HepG2 (cell line): ENCODE results near the gene TSC22D2. TPM values are rescaled to one million over a fixed set of nuclear protein-coding genes. Genes with fewer than 3 reads are reported as not detected.

Source experiments
- GATAD2A ChIP-seq: IDR thresholded peaks from 2 replicates; pipeline ENCODE4 v1.6.1; 2016
- HNRNPLL ChIP-seq: fragments of 200-400 bp; formaldehyde crosslinking; IDR thresholded peaks from 2 replicates; pipeline ENCODE4 v1.6.1; 2017; ENCODE audit warnings: mild to moderate bottlenecking, low read depth, low read length; ENCODE audit not compliant: poor library complexity, severe bottlenecking
- HOXA3 ChIP-seq: sonication (generic); formaldehyde crosslinking; IDR thresholded peaks from 2 replicates; pipeline ENCODE4 v1.5.0; 2020; ENCODE audit warnings: missing genetic modification reagents
- POLR2G ChIP-seq: fragments of 200-400 bp; formaldehyde crosslinking; IDR thresholded peaks from 2 replicates; pipeline ENCODE4 v1.6.1; 2018; ENCODE audit warnings: mild to moderate bottlenecking, low read depth, low read length, moderate library complexity
- SOX5 ChIP-seq: IDR thresholded peaks from 2 replicates; pipeline ENCODE4 v1.6.1; 2016; ENCODE audit warnings: borderline replicate concordance
- SP5 ChIP-seq: IDR thresholded peaks from 2 replicates; pipeline ENCODE4 v1.6.1; 2016; ENCODE audit warnings: low read depth, borderline replicate concordance
- ZNF143 ChIP-seq: sonication (generic); formaldehyde crosslinking; IDR thresholded peaks from 2 replicates; pipeline ENCODE4 v1.4.0; 2020; ENCODE audit warnings: missing genetic modification reagents
- ZNF33A ChIP-seq: sonication (generic); formaldehyde crosslinking; IDR thresholded peaks from 2 replicates; pipeline ENCODE4 v1.5.1; 2020; ENCODE audit warnings: missing genetic modification reagents, mild to moderate bottlenecking, moderate library complexity, borderline replicate concordance
- ZNF607 ChIP-seq: sonication (generic); formaldehyde crosslinking; IDR thresholded peaks from 2 replicates; pipeline ENCODE4 v1.5.1; 2020; ENCODE audit warnings: missing genetic modification reagents, mild to moderate bottlenecking, borderline replicate concordance
- ZNF782 ChIP-seq: sonication (generic); formaldehyde crosslinking; IDR thresholded peaks from 2 replicates; pipeline ENCODE4 v1.4.0; 2020; ENCODE audit warnings: missing genetic modification reagents, mild to moderate bottlenecking, borderline replicate concordance
- ZSCAN31 ChIP-seq: sonication (generic); formaldehyde crosslinking; IDR thresholded peaks from 2 replicates; pipeline ENCODE4 v1.5.0; 2020; ENCODE audit warnings: low read depth, mild to moderate bottlenecking, missing genetic modification reagents
- polyA plus RNA-seq, 8 experiments: library from polyadenylated mRNA; depleted of rRNA in 3 of 8; stranded (reverse) in 7 of 8; unstranded in 1 of 8; fragments of >200 nt; fragmentation: Illumina TruSeq in 4 of 8; extraction: Trizol in 4 of 8; gene quantifications; 2 replicates each; pipeline versions ENCODE4 v1.2.1 to v1.2.3, GENCODE V29; 2011 to 2016; ENCODE audit warnings: low read depth in 4 of 8, missing spikeins in 1 of 8, mixed read lengths in 1 of 8; ENCODE audit not compliant: insufficient read depth in 1 of 8
- total RNA-seq, 5 experiments: library from RNA; depleted of rRNA; stranded (reverse); fragments of >200 nt; fragmentation: Illumina TruSeq; extraction: Trizol; gene quantifications; 2 replicates each; pipeline ENCODE4 v1.2.3, GENCODE V29; 2016; ENCODE audit warnings: low read depth in 1 of 5
- TF ChIP-seq, protein P1 (sequence below): sonication (generic); formaldehyde crosslinking; IDR thresholded peaks from 2 replicates; pipeline ENCODE4 v1.5.1; 2020; ENCODE audit warnings: mild to moderate bottlenecking, missing genetic modification reagents, borderline replicate concordance
- TF ChIP-seq, protein P2 (sequence below): sonication (generic); formaldehyde crosslinking; IDR thresholded peaks from 2 replicates; pipeline ENCODE4 v1.5.1; 2020; ENCODE audit warnings: missing genetic modification reagents, mild to moderate bottlenecking, borderline replicate concordance
- TF ChIP-seq, protein P3 (sequence below): sonication (generic); formaldehyde crosslinking; IDR thresholded peaks from 2 replicates; pipeline ENCODE4 v1.4.0; 2020; ENCODE audit warnings: missing genetic modification reagents
- TF ChIP-seq, protein P4 (sequence below): sonication (generic); formaldehyde crosslinking; IDR thresholded peaks from 2 replicates; pipeline ENCODE4 v1.8.1; 2022; ENCODE audit warnings: low read depth, mild to moderate bottlenecking, missing genetic modification reagents

The TSC22D2 gene
- total and polyA plus RNA-seq, 2 of the 13 experiments (the other 11 are each of a cell fraction or from before 2014, with no cell fraction given) = 4.6 to 8.2 TPM

DNA sequence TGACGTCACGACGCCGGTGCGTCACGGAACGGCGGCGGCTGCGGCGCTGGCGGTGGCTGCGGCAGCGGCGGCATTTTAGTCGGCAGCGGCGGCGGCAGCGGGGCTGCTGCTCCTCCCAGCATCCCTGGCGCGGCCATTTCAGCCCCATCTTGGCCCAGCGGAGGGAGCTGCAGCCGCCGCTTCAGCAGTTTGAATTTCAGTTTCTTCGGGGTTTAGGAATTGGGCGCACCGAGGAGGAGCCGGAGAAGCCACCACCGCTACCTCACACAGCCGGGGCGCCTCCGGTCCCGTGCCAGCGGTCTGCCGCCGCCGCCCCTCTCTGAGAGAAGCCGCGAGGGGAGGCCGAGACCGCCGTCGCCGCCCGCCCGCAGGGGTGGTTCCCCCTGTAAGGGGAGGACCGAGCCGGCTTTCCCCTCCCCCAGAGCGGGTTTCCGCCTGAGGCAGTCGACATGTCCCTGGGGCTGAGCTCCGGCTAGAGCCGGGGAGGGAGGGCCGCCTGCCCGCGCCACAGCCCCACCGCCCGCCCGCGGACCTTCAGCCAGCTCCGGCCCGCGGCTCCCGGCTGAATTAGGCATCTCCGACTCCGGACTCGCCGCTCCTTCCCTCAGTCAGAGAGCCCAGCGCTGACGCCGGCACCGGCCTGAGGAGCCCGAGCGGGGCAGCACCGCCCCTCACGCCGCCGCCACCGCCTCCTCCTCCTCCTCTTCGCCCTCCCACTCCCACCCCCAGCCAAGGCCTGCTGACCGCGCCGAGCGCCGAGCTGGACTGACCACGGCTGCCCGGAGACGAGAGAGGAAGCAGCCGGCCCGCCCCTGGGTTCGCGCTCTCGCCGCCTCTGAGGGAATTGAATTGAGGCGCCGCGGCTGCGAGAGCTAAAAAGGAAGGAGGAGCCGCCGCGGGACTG is at the start of gene TSC22D2 (continued):
- TF ChIP-seq, protein P1, sequence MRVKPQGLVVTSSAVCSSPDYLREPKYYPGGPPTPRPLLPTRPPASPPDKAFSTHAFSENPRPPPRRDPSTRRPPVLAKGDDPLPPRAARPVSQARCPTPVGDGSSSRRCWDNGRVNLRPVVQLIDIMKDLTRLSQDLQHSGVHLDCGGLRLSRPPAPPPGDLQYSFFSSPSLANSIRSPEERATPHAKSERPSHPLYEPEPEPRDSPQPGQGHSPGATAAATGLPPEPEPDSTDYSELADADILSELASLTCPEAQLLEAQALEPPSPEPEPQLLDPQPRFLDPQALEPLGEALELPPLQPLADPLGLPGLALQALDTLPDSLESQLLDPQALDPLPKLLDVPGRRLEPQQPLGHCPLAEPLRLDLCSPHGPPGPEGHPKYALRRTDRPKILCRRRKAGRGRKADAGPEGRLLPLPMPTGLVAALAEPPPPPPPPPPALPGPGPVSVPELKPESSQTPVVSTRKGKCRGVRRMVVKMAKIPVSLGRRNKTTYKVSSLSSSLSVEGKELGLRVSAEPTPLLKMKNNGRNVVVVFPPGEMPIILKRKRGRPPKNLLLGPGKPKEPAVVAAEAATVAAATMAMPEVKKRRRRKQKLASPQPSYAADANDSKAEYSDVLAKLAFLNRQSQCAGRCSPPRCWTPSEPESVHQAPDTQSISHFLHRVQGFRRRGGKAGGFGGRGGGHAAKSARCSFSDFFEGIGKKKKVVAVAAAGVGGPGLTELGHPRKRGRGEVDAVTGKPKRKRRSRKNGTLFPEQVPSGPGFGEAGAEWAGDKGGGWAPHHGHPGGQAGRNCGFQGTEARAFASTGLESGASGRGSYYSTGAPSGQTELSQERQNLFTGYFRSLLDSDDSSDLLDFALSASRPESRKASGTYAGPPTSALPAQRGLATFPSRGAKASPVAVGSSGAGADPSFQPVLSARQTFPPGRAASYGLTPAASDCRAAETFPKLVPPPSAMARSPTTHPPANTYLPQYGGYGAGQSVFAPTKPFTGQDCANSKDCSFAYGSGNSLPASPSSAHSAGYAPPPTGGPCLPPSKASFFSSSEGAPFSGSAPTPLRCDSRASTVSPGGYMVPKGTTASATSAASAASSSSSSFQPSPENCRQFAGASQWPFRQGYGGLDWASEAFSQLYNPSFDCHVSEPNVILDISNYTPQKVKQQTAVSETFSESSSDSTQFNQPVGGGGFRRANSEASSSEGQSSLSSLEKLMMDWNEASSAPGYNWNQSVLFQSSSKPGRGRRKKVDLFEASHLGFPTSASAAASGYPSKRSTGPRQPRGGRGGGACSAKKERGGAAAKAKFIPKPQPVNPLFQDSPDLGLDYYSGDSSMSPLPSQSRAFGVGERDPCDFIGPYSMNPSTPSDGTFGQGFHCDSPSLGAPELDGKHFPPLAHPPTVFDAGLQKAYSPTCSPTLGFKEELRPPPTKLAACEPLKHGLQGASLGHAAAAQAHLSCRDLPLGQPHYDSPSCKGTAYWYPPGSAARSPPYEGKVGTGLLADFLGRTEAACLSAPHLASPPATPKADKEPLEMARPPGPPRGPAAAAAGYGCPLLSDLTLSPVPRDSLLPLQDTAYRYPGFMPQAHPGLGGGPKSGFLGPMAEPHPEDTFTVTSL = peak; percentile 63; the same call in 1 of the 2 replicates
- TF ChIP-seq SP5 (CRISPR knock-in tag) (peak; percentile 61; the same call in 1 of the 2 replicates), POLR2G (peak; percentile 90), GATAD2A (no peak; the same call in 1 of the 2 replicates), ZNF607 (CRISPR knock-in tag) (0 out of 2 replicates have a peak, but pooled peaks have one; percentile 33), ZNF782 (no peak), ZSCAN31 (CRISPR knock-in tag) (peak; percentile 21; the same call in 1 of the 2 replicates), SOX5 (CRISPR knock-in tag) (0 out of 2 replicates have a peak, but pooled peaks have one; percentile 8), HOXA3 (CRISPR knock-in tag) (peak; percentile 93), ZNF143 (CRISPR knock-in tag) (peak; percentile 84), ZNF33A (CRISPR knock-in tag) (no peak; the same call in none of the 2 replicates), HNRNPLL (peak; percentile 100)
- TF ChIP-seq, protein P2, sequence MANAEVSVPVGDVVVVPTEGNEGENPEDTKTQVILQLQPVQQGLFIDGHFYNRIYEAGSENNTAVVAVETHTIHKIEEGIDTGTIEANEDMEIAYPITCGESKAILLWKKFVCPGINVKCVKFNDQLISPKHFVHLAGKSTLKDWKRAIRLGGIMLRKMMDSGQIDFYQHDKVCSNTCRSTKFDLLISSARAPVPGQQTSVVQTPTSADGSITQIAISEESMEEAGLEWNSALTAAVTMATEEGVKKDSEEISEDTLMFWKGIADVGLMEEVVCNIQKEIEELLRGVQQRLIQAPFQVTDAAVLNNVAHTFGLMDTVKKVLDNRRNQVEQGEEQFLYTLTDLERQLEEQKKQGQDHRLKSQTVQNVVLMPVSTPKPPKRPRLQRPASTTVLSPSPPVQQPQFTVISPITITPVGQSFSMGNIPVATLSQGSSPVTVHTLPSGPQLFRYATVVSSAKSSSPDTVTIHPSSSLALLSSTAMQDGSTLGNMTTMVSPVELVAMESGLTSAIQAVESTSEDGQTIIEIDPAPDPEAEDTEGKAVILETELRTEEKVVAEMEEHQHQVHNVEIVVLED (CRISPR knock-in tag) = peak; percentile 95
- TF ChIP-seq, protein P3, sequence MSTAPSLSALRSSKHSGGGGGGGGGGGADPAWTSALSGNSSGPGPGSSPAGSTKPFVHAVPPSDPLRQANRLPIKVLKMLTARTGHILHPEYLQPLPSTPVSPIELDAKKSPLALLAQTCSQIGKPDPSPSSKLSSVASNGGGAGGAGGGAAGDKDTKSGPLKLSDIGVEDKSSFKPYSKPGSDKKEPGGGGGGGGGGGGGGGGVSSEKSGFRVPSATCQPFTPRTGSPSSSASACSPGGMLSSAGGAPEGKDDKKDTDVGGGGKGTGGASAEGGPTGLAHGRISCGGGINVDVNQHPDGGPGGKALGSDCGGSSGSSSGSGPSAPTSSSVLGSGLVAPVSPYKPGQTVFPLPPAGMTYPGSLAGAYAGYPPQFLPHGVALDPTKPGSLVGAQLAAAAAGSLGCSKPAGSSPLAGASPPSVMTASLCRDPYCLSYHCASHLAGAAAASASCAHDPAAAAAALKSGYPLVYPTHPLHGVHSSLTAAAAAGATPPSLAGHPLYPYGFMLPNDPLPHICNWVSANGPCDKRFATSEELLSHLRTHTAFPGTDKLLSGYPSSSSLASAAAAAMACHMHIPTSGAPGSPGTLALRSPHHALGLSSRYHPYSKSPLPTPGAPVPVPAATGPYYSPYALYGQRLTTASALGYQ (CRISPR knock-in tag) = peak; percentile 40; the same call in 1 of the 2 replicates
- TF ChIP-seq, protein P4, sequence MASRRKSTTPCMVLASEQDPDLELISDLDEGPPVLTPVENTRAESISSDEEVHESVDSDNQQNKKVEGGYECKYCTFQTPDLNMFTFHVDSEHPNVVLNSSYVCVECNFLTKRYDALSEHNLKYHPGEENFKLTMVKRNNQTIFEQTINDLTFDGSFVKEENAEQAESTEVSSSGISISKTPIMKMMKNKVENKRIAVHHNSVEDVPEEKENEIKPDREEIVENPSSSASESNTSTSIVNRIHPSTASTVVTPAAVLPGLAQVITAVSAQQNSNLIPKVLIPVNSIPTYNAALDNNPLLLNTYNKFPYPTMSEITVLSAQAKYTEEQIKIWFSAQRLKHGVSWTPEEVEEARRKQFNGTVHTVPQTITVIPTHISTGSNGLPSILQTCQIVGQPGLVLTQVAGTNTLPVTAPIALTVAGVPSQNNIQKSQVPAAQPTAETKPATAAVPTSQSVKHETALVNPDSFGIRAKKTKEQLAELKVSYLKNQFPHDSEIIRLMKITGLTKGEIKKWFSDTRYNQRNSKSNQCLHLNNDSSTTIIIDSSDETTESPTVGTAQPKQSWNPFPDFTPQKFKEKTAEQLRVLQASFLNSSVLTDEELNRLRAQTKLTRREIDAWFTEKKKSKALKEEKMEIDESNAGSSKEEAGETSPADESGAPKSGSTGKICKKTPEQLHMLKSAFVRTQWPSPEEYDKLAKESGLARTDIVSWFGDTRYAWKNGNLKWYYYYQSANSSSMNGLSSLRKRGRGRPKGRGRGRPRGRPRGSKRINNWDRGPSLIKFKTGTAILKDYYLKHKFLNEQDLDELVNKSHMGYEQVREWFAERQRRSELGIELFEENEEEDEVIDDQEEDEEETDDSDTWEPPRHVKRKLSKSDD = 0 out of 2 replicates have a peak, but pooled peaks have one; percentile 16
